Endothelial cell of umbilical vein (primary cell): ENCODE measurements around the gene ZNF33B.

Experiments
- EZH2 ChIP-seq: IDR thresholded peaks from 2 replicates; pipeline ENCODE4 v1.6.1; 2012; ENCODE audit warnings: borderline replicate concordance, low read depth, mild to moderate bottlenecking, moderate library complexity, low read length, inconsistent platforms; ENCODE audit not compliant: severe bottlenecking
- FOS ChIP-seq: IDR thresholded peaks from 2 replicates; pipeline ENCODE4 v1.6.1; 2011; ENCODE audit warnings: mild to moderate bottlenecking, low read length, moderate library complexity, borderline replicate concordance; ENCODE audit not compliant: insufficient read depth
- GATA2 ChIP-seq: IDR thresholded peaks from 2 replicates; pipeline ENCODE4 v1.7.0; 2011; ENCODE audit warnings: low read depth, mild to moderate bottlenecking, moderate library complexity, mixed read lengths, low read length; ENCODE audit not compliant: insufficient read length, insufficient read depth
- JUN ChIP-seq: IDR thresholded peaks from 2 replicates; pipeline ENCODE4 v1.6.1; 2011; ENCODE audit warnings: borderline replicate concordance, low read depth; ENCODE audit not compliant: insufficient read length, insufficient read depth
- MYC ChIP-seq: IDR thresholded peaks from one replicate; pipeline ENCODE4 v1.6.1; 2011; ENCODE audit warnings: mild to moderate bottlenecking, low read depth, low read length
- POLR2A ChIP-seq: IDR thresholded peaks from 2 replicates; pipeline ENCODE4 v1.6.1; 2012; ENCODE audit warnings: low read depth, mild to moderate bottlenecking, control low read depth, low read length
- POLR2AphosphoS5 ChIP-seq: IDR thresholded peaks from 2 replicates; pipeline ENCODE4 v1.6.1; 2012; ENCODE audit warnings: low read depth, mild to moderate bottlenecking, control low read depth, low read length, moderate library complexity; ENCODE audit not compliant: insufficient read depth
- TF ChIP-seq, protein P1 (sequence below), 2 donors: IDR thresholded peaks; 1 replicate in 1 of 2; 2 replicates in 1 of 2; pipeline ENCODE4 v1.5.1; 2011; ENCODE audit warnings: low read length in 2 of 2, mild to moderate bottlenecking in 2 of 2, moderate library complexity in 2 of 2, control low read depth in 1 of 2, inconsistent platforms in 1 of 2, low read depth in 1 of 2; ENCODE audit not compliant: insufficient read depth in 1 of 2; ENCODE audit errors: extremely low read depth in 1 of 2
- TF ChIP-seq, protein P2 (sequence below): IDR thresholded peaks from 2 replicates; pipeline ENCODE4 v1.6.1; 2011; ENCODE audit not compliant: insufficient read depth, insufficient read length

- no peak for TF ChIP-seq MYC
- no peak for TF ChIP-seq POLR2AphosphoS5
- no peak for TF ChIP-seq POLR2A
- TF ChIP-seq, protein P1, sequence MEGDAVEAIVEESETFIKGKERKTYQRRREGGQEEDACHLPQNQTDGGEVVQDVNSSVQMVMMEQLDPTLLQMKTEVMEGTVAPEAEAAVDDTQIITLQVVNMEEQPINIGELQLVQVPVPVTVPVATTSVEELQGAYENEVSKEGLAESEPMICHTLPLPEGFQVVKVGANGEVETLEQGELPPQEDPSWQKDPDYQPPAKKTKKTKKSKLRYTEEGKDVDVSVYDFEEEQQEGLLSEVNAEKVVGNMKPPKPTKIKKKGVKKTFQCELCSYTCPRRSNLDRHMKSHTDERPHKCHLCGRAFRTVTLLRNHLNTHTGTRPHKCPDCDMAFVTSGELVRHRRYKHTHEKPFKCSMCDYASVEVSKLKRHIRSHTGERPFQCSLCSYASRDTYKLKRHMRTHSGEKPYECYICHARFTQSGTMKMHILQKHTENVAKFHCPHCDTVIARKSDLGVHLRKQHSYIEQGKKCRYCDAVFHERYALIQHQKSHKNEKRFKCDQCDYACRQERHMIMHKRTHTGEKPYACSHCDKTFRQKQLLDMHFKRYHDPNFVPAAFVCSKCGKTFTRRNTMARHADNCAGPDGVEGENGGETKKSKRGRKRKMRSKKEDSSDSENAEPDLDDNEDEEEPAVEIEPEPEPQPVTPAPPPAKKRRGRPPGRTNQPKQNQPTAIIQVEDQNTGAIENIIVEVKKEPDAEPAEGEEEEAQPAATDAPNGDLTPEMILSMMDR (IDR thresholded peaks at IDR 0.05; ENCODE audit: extremely low read depth in 1 of 2, insufficient read depth in 1 of 2, low read depth in 1 of 2, low read length in 2 of 2), result no peak
- TF ChIP-seq, protein P2, sequence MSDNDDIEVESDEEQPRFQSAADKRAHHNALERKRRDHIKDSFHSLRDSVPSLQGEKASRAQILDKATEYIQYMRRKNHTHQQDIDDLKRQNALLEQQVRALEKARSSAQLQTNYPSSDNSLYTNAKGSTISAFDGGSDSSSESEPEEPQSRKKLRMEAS, result no peak
- no peak for TF ChIP-seq FOS
- TF ChIP-seq EZH2, result no peak
- no peak for TF ChIP-seq JUN
- TF ChIP-seq GATA2, result no peak
Observed at GRCh38 chr10:42615419-42615818, 23.0 kb downstream of the ZNF33B start.
